Measurements from ENCODE around the gene SVEP1. TPM values are rescaled to one million over a fixed set of nuclear protein-coding genes. Genes with fewer than 3 reads are reported as not detected.
"Not testable (repeated sequence)": the region's sequence is repeated elsewhere in the genome, so short reads cannot be mapped to it uniquely, and the experiment has no call there.

Gene SVEP1
- total RNA-seq, 2 donors from 2014 or later = 12.7 to 20.0 TPM

DNA sequence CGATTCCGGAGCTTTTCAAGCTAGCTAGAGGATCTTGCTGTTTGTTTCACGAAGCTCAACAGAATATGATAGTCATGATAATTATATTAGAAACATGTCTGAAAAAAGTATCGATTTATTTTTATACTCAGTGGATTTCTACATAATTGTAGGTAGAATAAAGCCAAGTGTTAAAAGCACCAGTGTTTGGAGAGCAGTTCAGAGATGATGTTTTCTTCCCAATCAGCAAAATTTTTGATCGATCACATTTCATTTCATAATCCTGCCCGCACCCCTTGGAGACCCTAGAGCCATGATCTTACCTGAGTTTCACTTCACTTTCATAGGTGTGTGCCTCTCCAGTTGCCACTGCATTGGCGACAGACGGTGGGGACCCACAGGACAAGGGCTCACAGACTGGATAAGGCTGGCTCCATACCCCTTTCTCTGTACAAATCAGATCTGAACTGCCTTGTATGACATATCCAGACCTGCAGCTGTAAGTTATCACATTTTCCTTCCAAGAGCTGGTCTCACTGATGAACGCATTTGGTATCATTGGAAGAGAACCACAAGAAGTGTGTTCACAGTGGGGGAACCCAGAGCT lies 173.6 kb downstream of the SVEP1 start:
- DNase-seq (ENCODE audit: low spot score) = no peak
- Histone ChIP-seq H3K36me3 (no peaks in the 10 kb centered on the region), H3K4me1 (no peaks in the 10 kb centered on the region), H3K9me3 (no peaks in the 10 kb centered on the region), H3K27ac (no peak overlapping the region), H3K4me3 (no peak overlapping the region), H3K27me3 (no peaks in the 10 kb centered on the region)
- TF ChIP-seq, protein P1, sequence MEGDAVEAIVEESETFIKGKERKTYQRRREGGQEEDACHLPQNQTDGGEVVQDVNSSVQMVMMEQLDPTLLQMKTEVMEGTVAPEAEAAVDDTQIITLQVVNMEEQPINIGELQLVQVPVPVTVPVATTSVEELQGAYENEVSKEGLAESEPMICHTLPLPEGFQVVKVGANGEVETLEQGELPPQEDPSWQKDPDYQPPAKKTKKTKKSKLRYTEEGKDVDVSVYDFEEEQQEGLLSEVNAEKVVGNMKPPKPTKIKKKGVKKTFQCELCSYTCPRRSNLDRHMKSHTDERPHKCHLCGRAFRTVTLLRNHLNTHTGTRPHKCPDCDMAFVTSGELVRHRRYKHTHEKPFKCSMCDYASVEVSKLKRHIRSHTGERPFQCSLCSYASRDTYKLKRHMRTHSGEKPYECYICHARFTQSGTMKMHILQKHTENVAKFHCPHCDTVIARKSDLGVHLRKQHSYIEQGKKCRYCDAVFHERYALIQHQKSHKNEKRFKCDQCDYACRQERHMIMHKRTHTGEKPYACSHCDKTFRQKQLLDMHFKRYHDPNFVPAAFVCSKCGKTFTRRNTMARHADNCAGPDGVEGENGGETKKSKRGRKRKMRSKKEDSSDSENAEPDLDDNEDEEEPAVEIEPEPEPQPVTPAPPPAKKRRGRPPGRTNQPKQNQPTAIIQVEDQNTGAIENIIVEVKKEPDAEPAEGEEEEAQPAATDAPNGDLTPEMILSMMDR (IDR thresholded peaks at IDR 0.05) = no peak

DNA sequence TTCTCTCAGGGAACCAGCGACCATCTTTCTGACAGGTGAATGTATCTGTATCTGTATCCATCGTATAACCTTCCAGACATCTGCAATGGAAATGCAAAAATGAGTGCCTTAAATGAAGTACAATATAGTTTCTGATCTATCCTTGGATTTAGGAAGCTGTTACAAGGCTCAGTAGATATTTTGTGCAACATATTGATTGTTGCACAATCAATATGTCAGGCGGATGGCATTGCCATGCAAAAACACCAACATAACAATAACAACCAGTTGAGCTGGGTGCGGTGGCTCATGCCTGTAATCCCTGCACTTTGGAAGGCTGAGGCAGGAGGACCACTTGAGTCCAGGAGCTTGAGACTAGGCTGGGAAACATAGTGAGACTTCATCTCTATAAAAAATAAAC lies 175.1 kb downstream of the SVEP1 start:
- H3K27ac ChIP-seq = no peak overlapping the region
- no peaks in the 10 kb centered on the region for H3K36me3 ChIP-seq
- H3K4me1 ChIP-seq = no peaks in the 10 kb centered on the region
- DNase-seq (ENCODE audit: low spot score) = no peak
- H3K9me3 ChIP-seq = no peaks in the 10 kb centered on the region
- no peaks in the 10 kb centered on the region for H3K27me3 ChIP-seq
- H3K4me3 ChIP-seq = no peak overlapping the region
- TF ChIP-seq, protein P1 (IDR thresholded peaks at IDR 0.05) = no peak

DNA sequence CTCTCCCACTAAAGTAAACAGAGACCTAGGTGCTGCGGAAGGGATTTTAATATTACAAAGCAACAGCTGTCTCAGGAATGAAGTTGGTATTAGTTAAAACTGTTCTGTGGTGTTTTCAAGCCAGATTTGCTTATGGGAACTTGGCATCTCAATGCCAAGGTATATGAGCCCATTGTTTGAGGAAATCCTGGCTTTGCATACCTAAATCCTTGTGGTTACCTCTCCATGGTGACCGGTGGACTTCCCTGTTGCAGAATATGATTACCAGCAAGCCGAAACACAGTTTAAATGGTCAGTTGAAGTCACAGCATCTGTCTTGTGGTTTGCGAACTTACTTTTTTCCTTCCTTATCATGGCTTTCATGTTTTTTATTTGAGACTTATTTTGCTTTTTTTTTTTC lies 179.6 kb downstream of the SVEP1 start:
- no peaks in the 10 kb centered on the region for H3K27me3 ChIP-seq
- no peak overlapping the region for H3K4me3 ChIP-seq
- H3K4me1 ChIP-seq = no peaks in the 10 kb centered on the region
- no peak for DNase-seq (ENCODE audit: low spot score)
- H3K36me3 ChIP-seq = no peaks in the 10 kb centered on the region
- no peaks in the 10 kb centered on the region for H3K9me3 ChIP-seq
- H3K27ac ChIP-seq = no peak overlapping the region
- TF ChIP-seq, protein P1 (IDR thresholded peaks at IDR 0.05) = no peak

DNA sequence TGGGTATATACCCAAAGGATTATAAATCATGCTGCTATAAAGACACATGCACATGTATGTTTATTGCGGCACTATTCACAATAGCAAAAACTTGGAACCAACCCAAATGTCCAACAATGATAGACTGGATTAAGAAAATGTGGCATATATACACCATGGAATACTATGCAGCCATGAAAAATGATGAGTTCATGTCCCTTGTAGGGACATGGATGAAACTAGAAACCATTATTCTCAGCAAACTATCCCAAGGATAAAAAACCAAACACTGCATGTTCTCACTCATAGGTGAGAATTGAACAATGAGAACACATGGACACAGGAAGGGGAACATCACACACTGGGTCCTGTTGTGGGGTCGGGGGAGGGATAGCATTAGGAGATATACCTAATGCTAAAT lies 180.5 kb downstream of the SVEP1 start:
- H3K27me3 ChIP-seq; DNase-seq (ENCODE audit: low spot score); H3K27ac ChIP-seq; H3K4me3 ChIP-seq; H3K36me3 ChIP-seq; H3K4me1 ChIP-seq; H3K9me3 ChIP-seq: not testable (repeated sequence)

DNA sequence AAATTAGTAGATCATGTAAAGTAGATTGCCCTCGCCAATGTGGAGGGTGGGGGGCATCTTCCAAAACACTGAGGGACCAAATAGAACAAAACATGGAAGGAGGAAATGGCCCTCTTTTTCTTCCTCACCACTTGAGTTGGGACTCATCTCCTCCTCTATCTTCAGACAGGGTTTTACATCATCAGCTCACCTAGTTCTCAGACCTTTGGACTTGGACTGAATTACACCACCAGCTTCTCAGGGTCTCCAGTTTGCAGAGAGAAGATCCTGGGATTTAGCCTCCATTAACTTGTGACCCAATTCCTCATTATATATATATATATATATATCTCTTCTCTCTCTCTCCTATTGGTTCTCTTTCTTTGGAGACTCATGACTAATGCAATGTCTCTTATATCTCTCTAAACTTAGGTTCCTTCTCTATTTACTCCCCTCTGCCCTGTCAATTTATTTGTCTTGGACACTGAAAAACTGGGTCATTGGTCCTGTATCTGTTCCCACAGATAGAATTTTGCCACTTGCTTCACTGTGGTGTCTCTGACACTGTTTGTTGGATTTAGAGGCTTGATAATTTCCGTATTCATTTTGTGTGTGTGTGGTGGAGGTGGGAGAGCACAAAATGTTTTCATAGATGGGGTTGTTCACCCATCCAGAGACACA lies 187.6 kb downstream of the SVEP1 start:
- Histone ChIP-seq H3K9me3 (no peaks in the 10 kb centered on the region), H3K4me3 (no peak overlapping the region), H3K27ac (no peak overlapping the region), H3K27me3 (no peaks in the 10 kb centered on the region), H3K4me1 (no peaks in the 10 kb centered on the region), H3K36me3 (no peaks in the 10 kb centered on the region)
- DNase-seq (ENCODE audit: low spot score) = no peak
- TF ChIP-seq, protein P1 (IDR thresholded peaks at IDR 0.05) = no peak

DNA sequence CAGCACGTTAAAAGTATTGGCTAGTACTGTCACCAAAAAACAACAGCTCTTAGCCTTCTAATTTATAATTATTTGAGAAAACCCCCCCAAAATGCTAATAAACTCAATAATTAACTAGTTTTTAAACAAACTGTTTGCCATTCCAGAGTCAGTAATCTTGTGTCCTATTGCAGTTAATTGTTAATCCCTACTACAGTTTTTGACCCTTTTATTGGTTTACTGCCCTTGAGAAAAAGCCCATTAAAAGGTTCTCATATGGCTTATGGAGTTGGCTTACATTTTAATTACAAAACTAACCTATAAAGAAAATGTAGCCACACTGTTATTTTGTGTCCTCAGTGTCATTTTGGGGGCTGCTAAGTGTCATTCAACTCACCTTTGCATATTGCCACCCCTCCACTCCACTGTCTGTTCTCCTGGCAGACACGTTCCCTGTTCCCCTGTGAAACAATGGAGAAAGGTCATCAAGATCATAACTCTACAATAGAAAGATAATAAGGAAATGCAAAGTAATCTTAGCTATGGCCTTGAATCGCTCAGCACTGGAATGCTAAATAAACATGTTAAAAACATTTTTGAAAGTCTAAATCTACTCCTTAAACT lies 190.3 kb downstream of the SVEP1 start:
- TF ChIP-seq, protein P1 (IDR thresholded peaks at IDR 0.05) = no peak
- Histone ChIP-seq H3K9me3 (no peaks in the 10 kb centered on the region), H3K4me1 (no peaks in the 10 kb centered on the region), H3K27ac (no peak overlapping the region), H3K36me3 (no peaks in the 10 kb centered on the region), H3K27me3 (no peaks in the 10 kb centered on the region), H3K4me3 (no peak overlapping the region)
- no peak for DNase-seq (ENCODE audit: low spot score)

Measured in right atrium auricular region (tissue), 2 donors.